ENCODE data around the gene KIT.
A peak's percentile ranks its signal among the peaks of the same experiment; 100 is the strongest.

Gene KIT

DNA sequence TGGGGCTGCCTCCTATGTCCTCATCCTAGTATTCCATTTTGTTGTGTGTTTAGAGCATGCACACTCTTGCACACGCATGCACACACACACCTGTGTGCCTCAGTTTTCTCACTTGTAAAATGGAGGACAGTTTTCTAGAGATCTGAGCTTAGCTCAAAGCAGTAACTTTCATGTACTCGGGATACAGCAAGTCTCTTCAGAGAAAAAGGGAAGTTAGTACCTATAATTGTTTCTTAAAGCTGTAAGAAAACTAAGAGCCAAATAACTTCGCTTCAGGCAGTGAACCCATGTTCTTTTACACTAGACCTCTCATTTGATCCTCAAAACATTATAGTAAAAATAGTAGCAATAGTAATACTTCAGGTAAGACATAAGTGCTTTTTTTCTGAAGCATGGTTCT lies 49.6 kb downstream of the KIT start:
- DNase-seq = no peak

DNA sequence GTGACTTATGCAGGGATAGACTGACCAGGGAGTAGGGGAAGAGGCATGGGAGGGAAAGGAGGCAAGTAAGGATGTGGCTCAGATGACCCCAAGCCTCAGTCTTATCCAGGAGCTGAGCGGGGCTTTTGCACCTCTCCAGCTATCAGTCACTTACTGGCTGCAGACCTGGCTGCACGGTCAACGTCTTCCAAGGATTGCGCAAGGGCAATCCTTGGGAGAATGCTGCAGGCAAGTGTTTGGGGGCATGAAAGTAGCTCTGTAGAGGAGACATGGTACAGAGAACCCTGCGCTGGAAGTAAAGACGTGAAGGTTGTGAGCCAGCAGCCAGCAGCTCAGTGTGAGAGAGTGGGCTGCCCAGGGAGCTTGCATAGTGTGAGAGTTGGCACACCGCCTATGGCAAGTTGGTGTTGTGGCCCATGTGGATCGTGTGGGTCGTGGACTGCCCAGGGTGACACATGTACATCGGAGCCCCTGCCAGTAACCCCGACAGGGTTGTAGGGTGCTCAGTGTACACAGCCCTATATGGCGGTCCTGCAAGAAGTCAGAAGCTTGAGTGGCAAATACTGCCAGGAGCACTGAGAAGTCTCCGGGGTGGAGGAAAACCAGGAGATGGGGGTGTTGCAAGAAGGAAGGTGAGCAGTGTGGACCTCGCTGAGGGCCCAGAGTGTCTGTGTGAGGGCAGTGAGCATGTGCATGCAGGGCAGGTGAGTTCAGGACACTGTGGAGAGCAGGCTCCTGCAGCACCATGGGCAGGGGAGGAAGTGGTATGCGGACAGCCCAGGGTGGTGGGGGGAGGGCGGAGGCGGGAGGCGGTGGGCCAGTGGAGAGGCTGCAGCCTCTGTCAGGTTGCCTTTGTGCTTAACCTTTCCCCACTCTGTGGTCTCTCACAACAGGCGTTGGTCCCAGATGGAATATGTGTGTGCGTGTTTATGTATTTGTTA lies 50.9 kb downstream of the KIT start:
- no peak for DNase-seq

DNA sequence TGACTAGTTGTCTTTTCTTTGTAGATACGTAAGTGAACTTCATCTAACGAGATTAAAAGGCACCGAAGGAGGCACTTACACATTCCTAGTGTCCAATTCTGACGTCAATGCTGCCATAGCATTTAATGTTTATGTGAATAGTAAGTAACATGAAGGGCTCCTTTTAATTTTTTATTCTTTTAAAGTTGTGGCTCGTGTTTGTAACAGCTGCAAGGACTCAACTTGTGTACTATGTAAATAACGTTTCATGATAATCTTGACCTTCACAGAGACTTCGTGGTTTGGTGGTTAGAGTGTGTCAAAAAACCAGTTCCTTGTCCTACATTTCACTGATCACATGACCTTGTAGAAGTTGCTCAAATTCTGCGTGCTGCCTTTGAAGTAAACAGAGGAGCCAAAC lies 51.6 kb downstream of the KIT start:
- no peak for DNase-seq

DNA sequence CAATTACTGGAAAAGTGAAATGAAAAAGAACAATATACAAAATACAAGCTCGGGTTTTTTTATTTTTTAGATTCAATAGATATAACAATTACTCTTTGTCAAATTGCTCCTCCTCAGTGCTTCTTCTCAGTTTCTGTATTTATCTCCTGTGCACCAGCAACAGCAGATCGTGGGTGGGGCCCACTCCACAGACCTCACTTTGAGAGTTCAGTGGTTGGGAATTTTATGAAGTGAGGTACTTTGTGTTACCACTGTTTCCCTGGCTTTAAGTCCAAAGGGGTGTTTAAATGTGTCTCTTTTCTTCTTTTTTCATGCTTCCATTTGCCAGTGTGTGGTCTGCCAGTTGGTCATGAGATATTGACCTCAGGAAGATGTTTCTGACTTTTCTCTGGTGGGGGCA lies 54.4 kb downstream of the KIT start:
- no peak for DNase-seq

DNA sequence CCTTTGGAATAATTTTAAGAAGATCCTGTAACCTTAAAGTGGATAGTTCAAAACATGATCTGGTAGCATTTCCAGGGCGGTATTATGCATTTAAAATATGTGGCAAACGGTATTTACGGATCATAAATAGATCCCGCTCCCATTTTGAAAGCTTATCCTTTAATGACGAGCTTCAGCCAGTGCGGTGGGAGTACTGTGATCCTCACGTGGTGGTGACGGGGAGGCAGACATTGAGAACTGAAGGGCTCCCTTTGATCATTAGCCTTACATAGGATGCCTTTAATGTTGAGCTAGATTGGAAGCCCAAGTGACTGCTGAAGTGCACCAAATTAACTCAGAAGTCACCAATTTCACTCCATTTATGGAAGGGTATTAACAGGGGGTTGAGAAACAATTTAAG lies 56.9 kb downstream of the KIT start:
- no peak for DNase-seq

DNA sequence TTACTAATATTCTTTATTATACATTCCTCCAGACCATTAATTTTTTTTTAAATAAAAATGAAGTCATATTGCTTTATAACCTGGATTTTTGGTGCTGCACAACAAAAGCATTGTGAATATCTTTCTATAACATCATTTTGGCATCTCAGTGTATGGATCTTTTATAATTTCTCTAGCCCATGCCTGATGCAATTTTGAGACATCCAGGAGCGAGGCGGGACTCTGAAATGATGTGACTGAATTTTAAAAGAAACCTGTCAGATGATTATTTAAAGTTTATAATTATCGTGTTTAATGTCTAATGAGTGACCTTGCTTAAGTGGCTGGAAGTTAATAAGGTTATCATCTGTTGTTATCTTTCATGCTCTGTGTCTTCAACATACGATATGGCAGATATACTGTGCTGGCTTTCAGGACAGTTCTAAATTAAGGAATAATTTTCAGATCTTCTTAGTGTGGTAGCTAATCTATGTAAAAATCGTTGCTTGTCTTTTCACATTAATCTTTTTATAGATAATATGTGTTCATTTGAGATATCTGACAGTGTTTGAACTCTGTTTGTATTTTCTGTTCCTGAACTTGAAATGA lies 58.8 kb downstream of the KIT start:
- no peak for DNase-seq

DNA sequence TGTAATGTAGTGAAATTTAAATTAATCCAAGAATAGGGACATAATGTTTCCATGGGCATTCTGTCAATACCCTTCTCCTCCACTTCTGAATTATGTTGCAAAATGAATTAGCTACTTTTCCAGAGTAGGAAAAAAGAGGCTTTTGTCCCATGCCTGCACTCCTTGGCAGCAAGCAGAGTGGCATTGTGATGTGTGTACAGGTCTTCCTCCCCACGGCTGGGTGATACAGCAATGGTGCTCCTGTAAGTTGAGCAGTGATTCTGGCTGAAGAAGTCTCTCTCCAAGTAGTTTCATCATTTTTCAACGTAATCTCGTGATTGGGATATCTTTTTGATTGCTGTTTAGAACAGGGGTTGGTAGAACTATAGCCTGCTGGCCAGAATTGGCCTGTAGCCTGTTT lies 59.9 kb downstream of the KIT start:
- DNase-seq = no peak

DNA sequence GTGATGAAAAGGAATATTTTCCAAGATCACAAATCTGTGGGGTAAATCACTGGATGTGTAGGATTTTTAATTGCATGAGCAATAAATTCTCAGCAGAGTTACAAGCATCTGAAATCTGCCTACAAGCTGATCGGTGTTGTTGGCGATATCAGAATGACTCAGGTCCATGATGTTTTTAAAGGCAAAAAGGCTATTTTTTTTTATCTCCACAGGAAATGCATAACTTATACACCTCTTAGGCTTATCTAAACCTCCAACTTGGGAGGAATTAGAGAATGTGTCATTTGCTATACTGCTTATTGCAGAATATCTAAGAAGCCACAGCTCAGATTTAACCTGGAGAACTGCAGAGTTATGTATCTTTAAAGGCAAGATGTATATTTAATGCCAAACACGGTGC lies 61.6 kb downstream of the KIT start:
- DNase-seq = peak; percentile 34

DNA sequence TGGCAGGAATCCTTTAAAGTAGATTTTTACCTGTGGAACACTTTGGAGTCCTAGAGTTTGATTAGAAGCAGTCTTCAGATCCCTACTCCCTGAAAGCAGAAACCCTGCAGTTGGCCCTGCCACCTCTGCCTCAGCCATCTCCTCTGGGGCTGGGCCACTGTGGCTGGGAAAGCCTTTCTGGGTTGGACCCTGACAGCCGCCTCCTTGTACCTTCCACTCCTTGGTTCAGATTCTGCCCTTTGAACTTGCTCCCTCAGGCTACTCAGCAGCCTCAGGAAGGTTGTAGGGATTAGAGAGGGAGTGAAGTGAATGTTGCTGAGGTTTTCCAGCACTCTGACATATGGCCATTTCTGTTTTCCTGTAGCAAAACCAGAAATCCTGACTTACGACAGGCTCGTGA lies 65.5 kb downstream of the KIT start:
- DNase-seq = no peak

DNA sequence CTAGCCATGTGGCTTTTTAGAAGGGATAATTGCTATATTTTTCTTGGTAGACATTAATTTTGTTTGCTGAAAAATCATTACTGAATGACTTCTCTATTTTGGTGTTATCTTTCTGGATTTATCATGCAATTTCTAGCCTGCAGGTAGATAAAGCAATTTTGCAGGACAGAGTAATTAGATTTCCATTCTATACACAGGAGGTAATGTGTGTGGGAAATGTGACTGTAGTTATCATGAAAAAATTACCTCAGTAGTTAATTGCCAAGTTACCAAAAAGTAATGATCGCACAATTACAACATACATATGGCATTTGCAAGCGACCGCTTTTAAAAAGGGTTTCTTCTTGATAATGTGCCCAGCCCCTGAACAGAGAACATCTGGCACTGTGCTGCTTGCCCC lies 66.1 kb downstream of the KIT start:
- DNase-seq = no peak

DNA sequence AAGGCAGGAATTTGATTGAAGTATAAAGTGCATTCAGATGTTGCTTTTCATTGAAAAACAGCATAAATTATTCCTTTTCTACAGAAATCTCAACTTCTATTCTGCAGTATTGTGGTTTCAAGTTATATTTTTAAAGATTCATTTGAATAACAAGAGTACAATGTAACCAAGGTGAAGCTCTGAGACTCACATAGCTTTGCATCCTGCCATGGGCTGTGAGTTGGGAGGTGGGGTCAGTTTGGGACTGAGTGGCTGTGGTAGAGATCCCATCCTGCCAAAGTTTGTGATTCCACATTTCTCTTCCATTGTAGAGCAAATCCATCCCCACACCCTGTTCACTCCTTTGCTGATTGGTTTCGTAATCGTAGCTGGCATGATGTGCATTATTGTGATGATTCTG lies 69.2 kb downstream of the KIT start:
- no peak for DNase-seq

DNA sequence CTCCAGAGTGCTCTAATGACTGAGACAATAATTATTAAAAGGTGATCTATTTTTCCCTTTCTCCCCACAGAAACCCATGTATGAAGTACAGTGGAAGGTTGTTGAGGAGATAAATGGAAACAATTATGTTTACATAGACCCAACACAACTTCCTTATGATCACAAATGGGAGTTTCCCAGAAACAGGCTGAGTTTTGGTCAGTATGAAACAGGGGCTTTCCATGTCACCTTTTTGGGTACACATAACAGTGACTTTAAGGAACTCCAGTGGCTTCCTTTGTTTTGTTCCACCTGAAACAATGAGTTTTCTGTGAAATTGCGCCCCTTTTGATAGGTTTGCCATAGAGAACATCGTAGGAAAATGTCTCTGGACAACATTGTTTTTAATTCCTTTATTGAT lies 69.6 kb downstream of the KIT start:
- no peak for DNase-seq

DNA sequence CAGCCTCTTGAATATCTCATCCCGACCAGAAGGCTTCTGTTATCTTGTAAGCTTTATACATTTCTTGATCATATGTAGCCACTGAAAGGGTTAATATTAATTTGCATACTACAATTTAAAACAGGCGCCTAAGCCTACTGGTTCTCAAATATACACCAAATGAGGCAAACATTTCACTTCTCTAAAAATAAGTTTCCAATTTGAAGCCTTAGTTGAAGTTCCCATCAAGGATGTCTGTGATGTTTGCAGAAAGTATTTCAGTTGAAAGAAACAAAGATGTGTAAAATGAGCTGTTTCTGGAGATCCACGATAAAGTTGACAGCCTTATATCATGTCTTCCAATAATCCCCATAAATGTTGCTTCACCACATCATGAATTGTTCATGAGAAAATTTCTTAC lies 70.6 kb downstream of the KIT start:
- DNase-seq = no peak

DNA sequence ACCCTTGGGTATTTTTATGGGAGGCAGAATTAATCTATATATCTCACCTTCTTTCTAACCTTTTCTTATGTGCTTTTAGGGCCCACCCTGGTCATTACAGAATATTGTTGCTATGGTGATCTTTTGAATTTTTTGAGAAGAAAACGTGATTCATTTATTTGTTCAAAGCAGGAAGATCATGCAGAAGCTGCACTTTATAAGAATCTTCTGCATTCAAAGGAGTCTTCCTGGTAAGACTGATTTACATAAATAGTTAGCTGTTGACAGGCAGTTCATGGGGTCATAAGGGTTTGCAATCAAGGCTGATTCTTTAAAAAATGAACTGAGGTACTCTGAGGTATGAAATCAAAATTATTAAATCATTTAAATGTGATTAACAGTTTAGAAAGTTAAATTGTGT lies 71.5 kb downstream of the KIT start:
- no peak for DNase-seq

DNA sequence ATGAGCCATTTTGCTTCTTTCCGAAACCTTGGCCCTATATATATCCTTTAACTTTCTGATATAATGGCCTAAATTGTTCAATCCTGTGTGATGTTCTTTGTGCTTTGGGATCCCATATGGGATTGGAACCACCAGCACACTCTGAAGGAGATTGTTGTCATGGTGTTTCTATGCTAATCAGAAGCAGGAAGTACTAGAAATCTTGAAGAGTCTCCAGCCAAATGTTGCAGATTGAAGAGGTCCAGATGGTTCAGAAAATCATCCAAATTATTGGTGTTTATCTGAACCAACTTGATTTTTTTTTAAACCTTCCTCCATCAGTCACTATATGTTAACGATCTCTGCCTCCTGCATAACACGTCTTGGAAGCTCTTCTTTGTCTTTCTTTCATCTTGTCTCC lies 72.8 kb downstream of the KIT start:
- DNase-seq = no peak

DNA sequence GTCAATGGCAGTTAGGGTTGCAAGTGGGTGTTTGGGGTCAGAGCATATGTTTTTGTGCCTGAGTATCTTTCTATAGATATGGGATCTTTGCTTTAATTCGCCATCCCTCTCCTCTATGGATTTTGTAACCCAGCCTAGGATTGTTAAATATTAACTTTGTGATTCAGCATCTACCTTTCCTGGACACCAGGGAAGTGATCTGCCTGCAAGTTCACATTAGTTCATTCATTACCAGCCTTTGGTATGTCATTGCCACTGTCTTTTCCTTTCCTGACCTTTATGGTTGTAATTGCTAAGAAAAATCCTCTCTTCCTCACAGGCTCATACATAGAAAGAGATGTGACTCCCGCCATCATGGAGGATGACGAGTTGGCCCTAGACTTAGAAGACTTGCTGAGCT lies 73.8 kb downstream of the KIT start:
- DNase-seq = no peak

DNA sequence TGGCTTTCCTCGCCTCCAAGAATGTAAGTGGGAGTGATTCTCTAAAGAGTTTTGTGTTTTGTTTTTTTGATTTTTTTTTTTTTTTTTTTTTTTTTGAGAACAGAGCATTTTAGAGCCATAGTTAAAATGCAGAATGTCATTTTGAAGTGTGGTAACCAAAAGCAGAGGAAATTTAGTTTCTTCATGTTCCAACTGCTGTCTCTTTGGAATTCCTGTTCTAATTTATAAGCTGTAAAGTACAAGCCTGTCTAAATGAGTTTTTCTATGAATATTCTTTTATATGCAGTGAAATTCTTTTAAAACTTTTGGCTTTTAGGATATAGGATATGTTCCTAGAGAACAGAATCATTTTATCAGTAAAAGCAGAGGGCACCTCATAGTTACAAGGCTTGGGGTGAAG lies 74.2 kb downstream of the KIT start:
- DNase-seq = no peak

DNA sequence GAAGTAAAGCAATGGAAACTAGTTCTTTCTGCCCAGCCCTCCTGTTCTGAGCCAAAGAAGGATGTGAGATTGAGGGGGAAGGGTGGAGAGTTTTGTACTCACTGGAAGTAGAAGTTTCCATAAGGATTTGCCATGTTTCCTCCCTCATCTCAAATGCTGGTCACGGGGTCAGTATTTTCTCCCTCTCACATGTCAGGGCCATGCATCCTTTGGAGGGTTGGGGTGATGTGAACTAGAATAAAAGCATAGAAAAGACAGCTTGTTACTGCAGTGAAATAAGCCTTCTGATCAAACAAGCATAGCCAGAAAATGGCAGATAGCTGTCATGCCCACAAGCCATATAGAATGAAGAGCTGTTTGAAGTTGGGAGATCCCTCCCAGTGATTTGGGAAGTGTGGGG lies 79.7 kb downstream of the KIT start:
- DNase-seq = no peak

DNA sequence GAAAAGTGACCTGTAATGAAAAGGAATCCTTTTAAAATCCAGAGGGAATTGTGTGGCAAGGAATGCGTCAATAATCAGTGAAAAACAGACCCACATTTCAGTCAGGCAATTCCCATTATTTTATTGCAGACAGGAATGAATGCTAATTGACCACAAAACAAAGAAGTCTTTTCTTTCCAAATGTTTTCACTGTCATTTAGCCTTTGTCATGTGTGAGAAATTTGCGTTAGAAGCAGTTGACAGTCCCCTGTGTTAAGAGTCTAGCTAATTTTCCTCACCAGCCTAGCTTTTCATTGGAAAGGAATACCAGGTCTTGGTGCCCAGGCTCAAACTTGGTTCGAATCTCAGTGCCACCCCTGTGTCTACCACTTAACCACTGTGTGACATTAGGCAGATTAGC lies 83.4 kb downstream of the KIT start:
- no peak for DNase-seq

DNA sequence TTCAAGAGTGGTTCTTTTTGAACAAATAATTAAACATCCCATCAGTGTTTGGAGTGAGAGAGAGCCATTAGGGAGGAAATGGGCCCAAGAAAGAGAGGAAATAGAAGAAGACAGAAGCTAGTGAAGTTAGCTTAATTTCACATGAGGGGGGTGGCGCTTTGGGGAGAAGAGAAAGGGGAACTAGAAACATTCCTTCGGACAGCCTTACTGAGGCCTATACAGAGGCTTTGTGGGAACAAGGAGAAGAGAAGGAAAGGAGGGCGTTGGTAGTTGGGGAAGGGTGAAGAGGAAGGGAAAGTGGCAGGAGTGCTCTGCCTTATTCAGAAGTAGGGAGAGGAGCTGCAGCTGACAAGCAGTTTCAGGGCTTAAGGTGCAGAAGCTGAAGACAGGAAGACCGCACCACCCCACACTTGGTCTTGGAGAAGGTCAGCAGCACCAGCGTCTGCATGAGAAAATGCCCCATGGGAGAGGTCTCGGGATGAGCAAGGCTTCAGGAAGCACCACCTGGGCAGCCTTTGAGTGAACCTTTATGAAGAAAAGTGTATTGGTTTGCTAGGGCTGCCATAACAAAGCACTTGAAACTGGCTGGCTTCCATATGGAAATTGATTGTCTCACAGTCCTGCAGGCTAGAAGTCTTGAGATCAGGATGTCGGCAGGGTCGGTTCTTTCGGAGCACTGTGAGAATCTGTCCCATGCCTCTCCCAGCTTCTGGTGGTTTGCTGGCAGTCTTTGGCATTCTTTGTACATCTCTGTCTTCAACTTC lies 85.1 kb downstream of the KIT start:
- no peak for DNase-seq

DNA sequence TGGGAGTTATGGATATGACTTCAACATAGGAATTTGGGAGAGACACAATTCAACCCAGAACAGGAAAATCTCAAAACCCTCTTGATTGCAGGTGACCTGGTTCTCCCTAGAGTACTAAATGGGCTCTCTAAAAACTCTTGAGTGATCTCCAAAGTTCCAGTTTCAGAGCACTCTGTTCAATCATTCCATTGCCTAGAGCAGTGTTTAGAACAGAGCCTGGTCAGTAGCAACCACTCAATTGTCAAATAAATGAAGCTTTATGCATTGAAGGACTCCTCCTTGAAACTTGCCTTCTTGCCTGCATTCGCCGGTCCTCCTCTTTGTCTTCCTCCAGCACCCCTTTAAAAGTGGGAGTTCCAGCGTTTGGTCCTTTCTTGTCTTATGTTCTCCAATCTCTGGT lies 85.8 kb downstream of the KIT start:
- no peak for DNase-seq

DNA sequence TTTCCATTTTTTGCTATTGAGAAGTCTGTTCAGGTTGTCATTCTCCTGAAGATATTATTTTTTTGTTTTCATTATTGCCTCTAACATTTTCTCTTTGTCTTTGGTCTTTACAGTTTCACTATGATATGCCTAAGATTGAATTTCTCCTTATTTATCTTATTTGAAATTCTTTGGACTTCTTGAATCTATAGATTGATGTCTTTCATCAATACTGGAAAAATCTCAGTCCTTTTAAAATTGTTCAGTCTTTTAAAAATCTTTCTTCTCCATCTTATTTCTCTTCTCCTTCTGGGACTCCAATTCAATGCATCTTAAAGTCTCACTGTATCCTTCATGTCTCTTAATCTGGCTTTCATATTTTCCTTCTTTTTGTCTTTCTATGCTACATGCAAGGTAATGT lies 86.7 kb downstream of the KIT start:
- DNase-seq = no peak

DNA sequence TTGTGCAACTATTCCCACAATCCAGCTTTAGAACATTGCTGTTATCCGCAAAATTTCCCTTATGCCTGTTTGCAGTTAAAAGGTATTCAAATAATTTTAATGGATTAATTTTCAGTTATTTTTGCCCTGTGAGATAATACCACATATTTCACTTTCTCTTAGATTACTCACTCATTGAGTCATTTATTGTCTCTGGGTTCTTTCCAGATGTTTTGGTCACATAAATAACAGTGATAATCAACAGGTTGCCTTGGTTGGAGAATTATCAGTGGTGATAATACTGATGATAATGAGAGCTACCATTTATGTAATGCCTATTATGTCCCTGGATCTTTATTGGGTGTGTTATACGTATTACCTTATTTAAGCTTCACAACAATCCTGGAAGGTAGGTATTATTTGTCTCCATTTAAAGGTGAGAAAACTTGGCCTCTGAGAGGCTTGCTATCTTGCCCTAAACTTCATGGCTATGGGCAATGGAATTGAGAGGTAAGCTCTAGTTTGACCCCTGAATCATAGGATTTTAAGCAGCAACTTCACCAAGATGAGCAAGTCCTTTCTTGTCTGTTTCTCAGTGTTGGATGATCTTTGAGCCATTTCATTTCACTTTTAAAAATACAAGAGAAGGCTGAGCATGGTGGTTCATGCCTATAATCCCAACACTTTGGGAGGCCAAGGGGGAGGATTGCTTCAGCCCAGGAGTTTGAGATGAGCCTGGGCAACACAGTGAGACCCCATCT lies 87.4 kb downstream of the KIT start:
- peak; percentile 45 for DNase-seq
